Endodermal cell (in vitro differentiated cells): Measurements from ENCODE around the gene STPG1. TPM values are rescaled to one million over a fixed set of nuclear protein-coding genes. Genes with fewer than 3 reads are reported as not detected.

ENCODE experiments used
- DNase-seq: peaks from one replicate; pipeline ENCODE4 v3.0.0-alpha.2; 2017
- H3K27ac ChIP-seq: 2 replicates; pipeline ENCODE4 v1.5.1; 2013; ENCODE audit warnings: mild to moderate bottlenecking, low read depth, low read length, moderate library complexity
- H3K27me3 ChIP-seq: 2 replicates; pipeline ENCODE4 v1.6.1; 2013; ENCODE audit warnings: mild to moderate bottlenecking, low read length, moderate library complexity; ENCODE audit not compliant: insufficient read depth, control insufficient read depth, poor library complexity, severe bottlenecking
- H3K36me3 ChIP-seq: 2 replicates; pipeline ENCODE4 v1.7.0; 2013; ENCODE audit warnings: mild to moderate bottlenecking, low read length, moderate library complexity; ENCODE audit not compliant: control insufficient read depth, insufficient read depth
- H3K4me1 ChIP-seq: one replicate; pipeline ENCODE4 v1.7.0; 2013; ENCODE audit warnings: low read length; ENCODE audit not compliant: control insufficient read depth, insufficient read depth
- H3K4me3 ChIP-seq: 2 replicates; pipeline ENCODE4 v1.5.1; 2013; ENCODE audit warnings: mild to moderate bottlenecking, low read length, moderate library complexity
- H3K9ac ChIP-seq: 2 replicates; pipeline ENCODE4 v1.6.1; 2013; ENCODE audit warnings: mild to moderate bottlenecking, low read length, moderate library complexity; ENCODE audit not compliant: poor library complexity, severe bottlenecking; ENCODE audit errors: extremely low read depth
- H3K9me3 ChIP-seq: 2 replicates; pipeline ENCODE4 v1.6.1; 2013; ENCODE audit warnings: mild to moderate bottlenecking, low read length, moderate library complexity; ENCODE audit not compliant: control insufficient read depth
- H3K27ac Mint-ChIP-seq: 2 replicates; pipeline ENCODE4 v1.8.0; 2020; ENCODE audit warnings: mixed read lengths
- H3K27me3 Mint-ChIP-seq: 2 replicates; pipeline ENCODE4 v1.8.0; 2021; ENCODE audit warnings: mild to moderate bottlenecking, mixed read lengths; ENCODE audit not compliant: insufficient read depth
- H3K36me3 Mint-ChIP-seq: 2 replicates; pipeline ENCODE4 v1.8.0; 2020; ENCODE audit warnings: low read depth, mixed read lengths
- H3K4me1 Mint-ChIP-seq: 2 replicates; pipeline ENCODE4 v1.8.0; 2020; ENCODE audit warnings: mixed read lengths
- H3K4me3 Mint-ChIP-seq: 2 replicates; pipeline ENCODE4 v1.8.0; 2020; ENCODE audit warnings: mild to moderate bottlenecking, moderate library complexity, mixed read lengths
- H3K9me3 Mint-ChIP-seq: 2 replicates; pipeline ENCODE4 v1.8.0; 2020; ENCODE audit warnings: mild to moderate bottlenecking, mixed read lengths
- WGBS, 2 experiments: methylation state at CpG; one replicate each; pipeline versions ENCODE4 v1.1.5 to v1.1.7; 2013; ENCODE audit warnings: missing lambda C conversion rate in 2 of 2, mixed read lengths in 1 of 2; ENCODE audit not compliant: insufficient coverage in 1 of 2, insufficient read length in 1 of 2; 5-methylcytosine and 5-hydroxymethylcytosine counted together
- total RNA-seq, 2 donors: library from RNA; stranded (reverse); fragmentation: NEBNext Ultra II Directional in 1 of 2; extraction: Animal tissue kit (Norgen Biotek cat#: 25700) in 1 of 2; gene quantifications; 2 replicates in 1 of 2; 3 replicates in 1 of 2; pipeline ENCODE4 v1.2.1, GENCODE V29; 2021
- TF ChIP-seq, protein P1 (sequence below): fragments of 200-600 bp; sonication (generic); conservative IDR thresholded peaks from 2 replicates; pipeline ENCODE4 v1.5.0; 2021; ENCODE audit warnings: antibody characterized with exemption, mild to moderate bottlenecking

STPG1 gene
- total RNA-seq, 2 donors from 2014 or later = 16.6 to 16.9 TPM

DNA sequence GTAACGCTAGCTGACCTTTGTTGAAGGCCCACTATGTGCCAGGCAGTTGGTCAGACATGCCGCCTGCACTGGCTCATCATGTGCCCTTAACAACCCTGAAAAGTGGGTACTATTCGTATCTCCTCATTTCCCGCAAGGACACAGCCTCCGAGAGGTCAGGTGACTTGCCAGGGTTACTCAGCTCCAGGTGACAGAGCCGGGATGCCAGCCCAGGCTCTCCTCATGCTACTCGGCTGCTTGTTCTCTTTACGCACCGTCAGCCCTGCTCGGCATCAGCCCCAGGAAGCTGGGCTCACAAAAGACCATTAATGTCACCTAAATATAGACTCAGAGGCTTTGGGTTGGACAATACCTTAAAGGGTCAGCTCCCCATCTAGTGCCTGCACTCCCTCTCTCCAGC lies 65.4 kb downstream of the STPG1 start:
- H3K4me1 Mint-ChIP-seq = peaks cover 12% of the 10 kb centered on the region
- H3K36me3 Mint-ChIP-seq = no peaks in the 10 kb centered on the region
- no peak overlapping the region for H3K4me3 ChIP-seq
- no peaks in the 10 kb centered on the region for H3K9me3 ChIP-seq
- no peaks in the 10 kb centered on the region for H3K27me3 ChIP-seq
- no peak overlapping the region for H3K4me3 Mint-ChIP-seq
- no peaks in the 10 kb centered on the region for H3K27me3 Mint-ChIP-seq
- no peaks in the 10 kb centered on the region for H3K9me3 Mint-ChIP-seq
- no peak overlapping the region for H3K27ac ChIP-seq
- H3K36me3 ChIP-seq = no peaks in the 10 kb centered on the region
- H3K27ac Mint-ChIP-seq = no peak overlapping the region
- 93 to 94% methylated on average over 7 to 10 of the region's 10 CpGs for WGBS, 2 experiments
- H3K9ac ChIP-seq = no peak overlapping the region
- H3K4me1 ChIP-seq = no peaks in the 10 kb centered on the region
- no peak for DNase-seq
- TF ChIP-seq, protein P1, sequence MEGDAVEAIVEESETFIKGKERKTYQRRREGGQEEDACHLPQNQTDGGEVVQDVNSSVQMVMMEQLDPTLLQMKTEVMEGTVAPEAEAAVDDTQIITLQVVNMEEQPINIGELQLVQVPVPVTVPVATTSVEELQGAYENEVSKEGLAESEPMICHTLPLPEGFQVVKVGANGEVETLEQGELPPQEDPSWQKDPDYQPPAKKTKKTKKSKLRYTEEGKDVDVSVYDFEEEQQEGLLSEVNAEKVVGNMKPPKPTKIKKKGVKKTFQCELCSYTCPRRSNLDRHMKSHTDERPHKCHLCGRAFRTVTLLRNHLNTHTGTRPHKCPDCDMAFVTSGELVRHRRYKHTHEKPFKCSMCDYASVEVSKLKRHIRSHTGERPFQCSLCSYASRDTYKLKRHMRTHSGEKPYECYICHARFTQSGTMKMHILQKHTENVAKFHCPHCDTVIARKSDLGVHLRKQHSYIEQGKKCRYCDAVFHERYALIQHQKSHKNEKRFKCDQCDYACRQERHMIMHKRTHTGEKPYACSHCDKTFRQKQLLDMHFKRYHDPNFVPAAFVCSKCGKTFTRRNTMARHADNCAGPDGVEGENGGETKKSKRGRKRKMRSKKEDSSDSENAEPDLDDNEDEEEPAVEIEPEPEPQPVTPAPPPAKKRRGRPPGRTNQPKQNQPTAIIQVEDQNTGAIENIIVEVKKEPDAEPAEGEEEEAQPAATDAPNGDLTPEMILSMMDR = no peak

DNA sequence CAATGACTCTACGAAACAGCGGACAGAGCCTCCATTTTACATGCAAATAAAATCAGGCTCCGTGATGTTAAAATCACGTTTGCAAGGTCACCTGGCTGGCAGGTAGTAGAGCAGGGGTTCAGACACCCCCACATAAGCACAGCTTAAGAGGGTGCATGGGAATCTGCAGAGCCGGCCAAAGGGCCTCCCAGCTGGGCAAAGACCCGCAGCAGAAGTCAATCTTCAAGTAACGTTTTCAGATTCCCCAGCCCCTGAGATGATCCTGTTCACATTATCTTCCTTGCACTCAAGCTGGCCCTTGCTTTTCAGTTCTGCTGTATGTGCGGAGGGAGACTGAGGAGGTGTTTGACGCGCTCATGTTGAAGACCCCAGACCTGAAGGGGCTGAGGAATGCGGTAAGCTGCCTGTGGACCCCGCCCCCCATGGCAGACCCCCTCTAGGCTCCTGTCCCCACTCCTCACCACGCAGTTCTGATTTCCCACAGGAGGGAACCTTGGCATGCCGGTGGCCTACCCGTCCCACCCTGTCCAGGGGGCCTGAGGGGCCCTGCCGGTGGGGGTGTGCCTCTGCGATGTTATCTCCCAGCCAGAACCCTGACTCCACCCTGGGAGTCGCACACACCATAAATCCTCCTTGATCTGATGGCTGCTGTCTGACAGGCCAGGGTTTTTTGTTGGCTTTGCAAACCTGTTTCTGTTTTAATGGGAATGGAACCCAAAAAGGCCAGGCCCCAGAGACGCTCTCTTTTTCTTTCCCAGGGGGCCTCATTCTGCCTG lies 66.2 kb downstream of the STPG1 start:
- Histone ChIP-seq H3K9ac (no peak overlapping the region), H3K4me1 (no peaks in the 10 kb centered on the region), H3K27me3 (no peaks in the 10 kb centered on the region), H3K27ac (no peak overlapping the region), H3K36me3 (no peaks in the 10 kb centered on the region), H3K9me3 (no peaks in the 10 kb centered on the region), H3K4me3 (no peak overlapping the region)
- Mint-ChIP-seq H3K4me1 (peaks cover 15% of the 10 kb centered on the region), H3K36me3 (no peaks in the 10 kb centered on the region), H3K9me3 (no peaks in the 10 kb centered on the region), H3K27me3 (no peaks in the 10 kb centered on the region), H3K27ac (no peak overlapping the region), H3K4me3 (no peak overlapping the region)
- TF ChIP-seq, protein P1 = no peak
- no peak for DNase-seq
- 87 to 92% methylated on average over 7 to 19 of the region's 19 CpGs for WGBS, 2 experiments

DNA sequence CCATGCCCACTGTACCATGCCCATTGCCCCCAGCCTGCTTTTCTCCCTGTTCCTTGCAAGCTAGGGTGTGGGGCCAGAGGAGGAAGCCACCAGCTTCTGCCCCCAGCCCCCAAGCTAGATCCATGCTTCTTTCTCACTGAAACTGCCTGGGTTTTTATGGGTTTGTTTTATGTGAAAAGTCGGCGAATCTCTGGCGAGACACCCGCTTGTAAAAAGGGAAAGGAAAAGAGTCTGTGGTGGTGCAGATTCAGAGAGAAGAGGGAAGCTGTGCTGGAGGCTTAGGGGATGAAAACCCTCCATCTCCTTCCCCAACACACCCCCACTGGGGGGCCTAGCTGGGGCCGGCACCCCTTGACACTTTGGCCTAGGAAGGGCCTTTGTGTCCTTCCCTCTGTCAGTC lies 68.2 kb downstream of the STPG1 start:
- H3K9me3 Mint-ChIP-seq = no peaks in the 10 kb centered on the region
- no peaks in the 10 kb centered on the region for H3K9me3 ChIP-seq
- TF ChIP-seq, protein P1 = no peak
- no peak for DNase-seq
- H3K27ac ChIP-seq = no peak overlapping the region
- H3K4me1 ChIP-seq = no peaks in the 10 kb centered on the region
- H3K9ac ChIP-seq = no peak overlapping the region
- H3K4me3 Mint-ChIP-seq = no peak overlapping the region
- peaks cover 22% of the 10 kb centered on the region for H3K4me1 Mint-ChIP-seq
- no peaks in the 10 kb centered on the region for H3K36me3 ChIP-seq
- no peak overlapping the region for H3K4me3 ChIP-seq
- 84% methylated on average over 5 of the region's 5 CpGs; no CpG with 5 or more reads in 1 of the 2 experiments for WGBS, 2 experiments
- no peak overlapping the region for H3K27ac Mint-ChIP-seq
- H3K27me3 ChIP-seq = no peaks in the 10 kb centered on the region
- no peaks in the 10 kb centered on the region for H3K36me3 Mint-ChIP-seq
- H3K27me3 Mint-ChIP-seq = no peaks in the 10 kb centered on the region
